SK-N-SH (cell line): ENCODE data around the gene TROAP. TPM values are rescaled to one million over a fixed set of nuclear protein-coding genes. Genes with fewer than 3 reads are reported as not detected.

Experiments
- CTCF ChIA-PET: fragments of 300-600, 350-600 bp; formaldehyde crosslinking; extraction: SDS; loops from one replicate; lab custom pipeline; 2021; lab: Yijun Ruan, JAX
- POLR2A ChIA-PET: fragments of 350-600 bp; sonication (Branson Sonifier 250); formaldehyde crosslinking; extraction: SDS; loops from one replicate; lab custom pipeline; 2020; ENCODE audit warnings: antibody characterized with exemption, inconsistent platforms; lab: Yijun Ruan, JAX
- DNase-seq: peaks from one replicate; pipeline ENCODE4 v3.0.0; 2012
- H2AFZ ChIP-seq: fragments of 200-600 bp; sonication (generic); 2 replicates; pipeline ENCODE4 v1.8.1; 2016; ENCODE audit warnings: antibody characterized with exemption, mild to moderate bottlenecking, low read depth
- H3F3A ChIP-seq: fragments of 200-600 bp; sonication (generic); replicated peaks from 2 replicates; pipeline ENCODE3; 2016; ENCODE audit warnings: antibody characterized with exemption, mild to moderate bottlenecking; ENCODE audit not compliant: insufficient read depth
- H3K27ac ChIP-seq, 2 experiments: fragments of 200-500 bp in 1 of 2; fragments of 200-600 bp in 1 of 2; sonication (Bioruptor generic) in 1 of 2; sonication (generic), shearing (Covaris generic) in 1 of 2; 2 replicates each; pipeline versions ENCODE4 v1.5.1 to v1.6.1; 2014 to 2016; ENCODE audit warnings: low read depth in 2 of 2, inconsistent platforms in 1 of 2, low read length in 1 of 2, mild to moderate bottlenecking in 1 of 2, mixed read lengths in 1 of 2
- H3K27me3 ChIP-seq: fragments of 200-600 bp; sonication (generic), shearing (Covaris generic); 2 replicates; pipeline ENCODE4 v1.6.1; 2016; ENCODE audit warnings: mixed run types; ENCODE audit not compliant: insufficient read depth
- H3K36me3 ChIP-seq, 2 experiments: fragments of 200-500 bp in 1 of 2; fragments of 200-600 bp in 1 of 2; sonication (Bioruptor generic) in 1 of 2; sonication (generic) in 1 of 2; replicated peaks in 1 of 2; 2 replicates each; pipeline versions ENCODE3 to v1.5.1; 2014 to 2016; ENCODE audit warnings: low read length in 1 of 2, mild to moderate bottlenecking in 1 of 2; ENCODE audit not compliant: insufficient read depth in 2 of 2, control insufficient read depth in 1 of 2
- H3K4me1 ChIP-seq, 2 experiments: fragments of 200-500 bp in 1 of 2; fragments of 200-600 bp in 1 of 2; sonication (Bioruptor generic) in 1 of 2; sonication (generic), shearing (Covaris generic) in 1 of 2; 2 replicates each; pipeline versions ENCODE4 v1.5.1 to v1.6.1; 2014 to 2016; ENCODE audit warnings: low read depth in 1 of 2, low read length in 1 of 2, mixed run types in 1 of 2; ENCODE audit not compliant: insufficient read depth in 2 of 2, control insufficient read depth in 1 of 2
- H3K4me2 ChIP-seq: fragments of 200-600 bp; sonication (generic), shearing (Covaris generic); 2 replicates; pipeline ENCODE4 v1.6.1; 2017; ENCODE audit warnings: mixed run types
- H3K4me3 ChIP-seq, 2 experiments: fragments of 200-500 bp in 1 of 2; fragments of 200-600 bp in 1 of 2; sonication (Bioruptor generic) in 1 of 2; sonication (generic), shearing (Covaris generic) in 1 of 2; 2 replicates each; pipeline versions ENCODE4 v1.5.1 to v1.8.1; 2014 to 2016; ENCODE audit warnings: low read depth in 2 of 2, inconsistent platforms in 1 of 2, low read length in 1 of 2, mild to moderate bottlenecking in 1 of 2, mixed read lengths in 1 of 2, moderate library complexity in 1 of 2
- H3K79me2 ChIP-seq: fragments of 200-600 bp; sonication (generic); 2 replicates; pipeline ENCODE4 v1.8.1; 2017; ENCODE audit warnings: mild to moderate bottlenecking; ENCODE audit not compliant: insufficient read depth
- H3K9ac ChIP-seq: fragments of 200-600 bp; sonication (generic); 2 replicates; pipeline ENCODE4 v1.6.1; 2017; ENCODE audit warnings: mixed run types
- H3K9me2 ChIP-seq: fragments of 200-600 bp; sonication (generic); 2 replicates; pipeline ENCODE4 v1.6.1; 2017; ENCODE audit warnings: mixed run types
- H3K9me3 ChIP-seq: fragments of 200-600 bp; sonication (generic); 2 replicates; pipeline ENCODE4 v1.6.1; 2017; ENCODE audit warnings: mixed run types, mild to moderate bottlenecking, moderate library complexity
- H4K20me1 ChIP-seq: fragments of 200-600 bp; sonication (generic); 2 replicates; pipeline ENCODE4 v1.6.1; 2017; ENCODE audit warnings: mild to moderate bottlenecking, mixed run types; ENCODE audit not compliant: insufficient read depth
- FOXJ3 ChIP-seq: sonication (generic); formaldehyde crosslinking; IDR thresholded peaks from 2 replicates; pipeline ENCODE4 v1.5.1; 2020; ENCODE audit warnings: mild to moderate bottlenecking, missing genetic modification reagents
- FOXM1 ChIP-seq: IDR thresholded peaks from 2 replicates; pipeline ENCODE4 v1.4.0; 2012; ENCODE audit warnings: low read depth, mild to moderate bottlenecking
- MAX ChIP-seq: IDR thresholded peaks from 2 replicates; pipeline ENCODE4 v1.4.0; 2012; ENCODE audit warnings: low read depth
- MEF2A ChIP-seq: IDR thresholded peaks from 2 replicates; pipeline ENCODE4 v1.4.0; 2012; ENCODE audit warnings: low read depth, borderline replicate concordance
- MXI1 ChIP-seq: IDR thresholded peaks from 2 replicates; pipeline ENCODE4 v1.6.1; 2012; ENCODE audit warnings: mild to moderate bottlenecking, low read depth, low read length, improper control_type of control experiment
- PBX3 ChIP-seq: IDR thresholded peaks from 2 replicates; pipeline ENCODE4; 2012
- RAD21 ChIP-seq: IDR thresholded peaks from 2 replicates; pipeline ENCODE4 v1.6.1; 2012; ENCODE audit warnings: mild to moderate bottlenecking, low read length
- REST ChIP-seq: IDR thresholded peaks from 2 replicates; pipeline ENCODE4 v1.6.1; 2012; ENCODE audit warnings: mild to moderate bottlenecking, low read depth, low read length, moderate library complexity
- RXRA ChIP-seq: IDR thresholded peaks from 2 replicates; pipeline ENCODE4 v1.4.0; 2012; ENCODE audit warnings: low read depth, mild to moderate bottlenecking, borderline replicate concordance
- TEAD4 ChIP-seq: IDR thresholded peaks from 2 replicates; pipeline ENCODE4 v1.4.0; 2012; ENCODE audit warnings: mild to moderate bottlenecking, borderline replicate concordance; ENCODE audit not compliant: insufficient read depth
- YY1 ChIP-seq: IDR thresholded peaks from 2 replicates; pipeline ENCODE4 v1.4.0; 2012; ENCODE audit warnings: low read depth, mild to moderate bottlenecking
- ZBTB33 ChIP-seq: IDR thresholded peaks from 2 replicates; pipeline ENCODE4 v1.4.0; 2012; ENCODE audit warnings: low read depth, borderline replicate concordance
- WGBS: methylation state at CpG from one replicate; pipeline ENCODE4 v1.1.6; 2017; ENCODE audit warnings: low lambda C conversion rate; 5-methylcytosine and 5-hydroxymethylcytosine counted together
- polyA plus RNA-seq, 3 experiments: library from polyadenylated mRNA; depleted of rRNA; stranded (reverse); fragments of >200 nt; gene quantifications; 2 replicates each; pipeline ENCODE4 v1.2.3, GENCODE V29; 2012

TROAP gene
- polyA plus RNA-seq, 1 of the 3 experiments (the other 2 are of a cell fraction): 26.2 TPM

- peaks cover 15 to 42% of the 10 kb centered on the region in 2 experiments; a peak in 2 of 4 replicates for H3K4me1 ChIP-seq
- peaks cover 5% of the 10 kb centered on the region; the same call in 1 of the 2 replicates for H3K27me3 ChIP-seq
- CTCF ChIA-PET: interaction anchor here (3.8 to 15.9 kb wide), 3 partner anchors 13 to 51 kb away, joined by 56 to 658 read pairs (median 88); partner anchors contain the start of gene PRPH
- peak overlapping the region; percentile 70; the same call in 1 of the 2 replicates for H2AFZ ChIP-seq
- POLR2A ChIA-PET: no interaction called here
- H3K4me2 ChIP-seq: peak overlapping the region; percentile 70
- H3K79me2 ChIP-seq: no peaks in the 10 kb centered on the region
- peak overlapping the region in 1 of 2 experiments; percentile 27; a peak in 1 of 4 replicates for H3K4me3 ChIP-seq
- no peak overlapping the region for H3K9ac ChIP-seq
- H4K20me1 ChIP-seq: no peaks in the 10 kb centered on the region
- peaks cover 22% of the 10 kb centered on the region for H3F3A ChIP-seq
- WGBS: 54% methylated on average over 11 of the region's 15 CpGs
- no peaks in the 10 kb centered on the region for H3K36me3 ChIP-seq
- no peaks in the 10 kb centered on the region for H3K9me3 ChIP-seq
- DNase-seq: no peak
- H3K27ac ChIP-seq: no peak overlapping the region
- TF ChIP-seq MAX (no peak), REST (no peak), RAD21 (no peak), YY1 (no peak), TEAD4 (no peak), RXRA (no peak), PBX3 (no peak), ZBTB33 (no peak), FOXM1 (no peak), FOXJ3 (CRISPR knock-in tag) (no peak), MEF2A (no peak), MXI1 (no peak)
- no peaks in the 10 kb centered on the region for H3K9me2 ChIP-seq
These were observed 21.5 kb downstream of the TROAP start for GRCh38 chr12:49344486-49345050.
